ENCODE measurements around the gene ZNF862. TPM values are rescaled to one million over a fixed set of nuclear protein-coding genes. Genes with fewer than 3 reads are reported as not detected.
"Not testable (repeated sequence)": the region's sequence is repeated elsewhere in the genome, so short reads cannot be mapped to it uniquely, and the experiment has no call there.

The ZNF862 gene
- total RNA-seq, 4 donors from 2014 or later: 19.8 to 36.4 (median 23.0) TPM

DNA sequence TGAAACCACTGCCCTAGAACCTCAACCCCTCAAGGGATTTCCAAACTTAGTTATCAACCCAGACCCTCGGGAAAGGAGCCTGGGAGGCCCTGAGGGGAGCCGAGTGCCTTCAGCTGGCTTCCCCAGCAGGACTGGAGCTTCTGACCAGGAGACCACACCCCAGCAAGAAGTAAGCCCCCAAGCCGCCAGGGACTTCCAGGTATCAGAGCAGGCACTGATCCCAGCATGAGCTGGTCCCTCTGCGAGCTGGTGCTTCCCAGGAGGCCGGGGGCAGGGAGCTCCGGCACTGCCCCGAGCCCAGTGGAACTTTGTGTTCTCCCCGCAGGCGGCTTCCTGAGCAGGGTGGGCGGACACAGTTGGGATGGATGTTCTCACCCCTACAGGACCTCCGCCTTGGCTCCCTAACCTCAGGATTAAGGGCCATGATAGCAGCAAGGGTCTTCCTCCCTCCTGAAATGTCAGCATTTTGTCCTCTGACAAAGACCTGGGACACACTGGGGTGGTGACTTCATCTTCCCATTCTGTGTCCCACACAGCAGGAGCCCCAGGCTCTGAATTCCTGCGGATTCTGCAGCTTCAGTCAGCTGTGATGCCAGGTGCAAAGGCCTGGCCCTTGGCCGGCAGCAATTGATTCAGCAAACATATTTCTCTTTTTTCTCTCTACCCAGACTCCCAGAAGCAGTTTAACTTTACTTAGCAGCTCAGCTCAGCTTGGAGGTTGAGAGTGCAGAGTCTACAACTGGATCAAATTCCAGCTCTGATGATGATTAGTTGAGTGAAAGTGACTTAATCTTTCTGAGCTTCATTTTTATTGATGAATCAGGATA is 47.2 kb downstream of the ZNF862 start:
- Histone ChIP-seq H3K36me3 (no peaks in the 10 kb centered on the region), H3K27ac (no peak overlapping the region), H3K9me3 (no peaks in the 10 kb centered on the region), H3K4me3 (no peak overlapping the region), H3K27me3 (no peaks in the 10 kb centered on the region), H3K4me1 (no peaks in the 10 kb centered on the region)
- TF ChIP-seq CTCF (IDR thresholded peaks at IDR 0.05) (no peak), POLR2A (IDR thresholded peaks at IDR 0.05) (no peak)
- DNase-seq: peak in 1 of 3 donors; percentile 30

DNA sequence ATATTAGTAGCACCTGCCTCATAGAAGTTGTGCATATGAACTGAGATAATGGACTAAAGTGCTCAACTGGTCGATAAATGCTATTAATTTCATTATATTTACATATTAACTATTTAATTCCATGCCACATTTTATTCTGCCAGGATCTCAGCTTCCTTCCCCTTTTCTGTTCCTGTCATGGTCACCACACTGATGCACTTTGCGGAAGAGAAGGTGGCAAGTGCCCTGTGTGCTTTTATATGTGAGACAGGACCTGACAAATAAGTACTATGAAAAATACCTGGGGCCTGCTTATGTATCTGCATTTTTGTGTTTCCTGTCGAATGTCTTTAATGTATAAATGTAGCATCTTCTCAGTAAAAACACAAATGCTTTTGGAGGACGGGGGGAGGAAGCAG is 47.8 kb downstream of the ZNF862 start:
- H3K36me3 ChIP-seq: no peaks in the 10 kb centered on the region
- no peaks in the 10 kb centered on the region for H3K9me3 ChIP-seq
- no peak overlapping the region for H3K27ac ChIP-seq
- H3K27me3 ChIP-seq: no peaks in the 10 kb centered on the region
- DNase-seq: no peak
- no peak overlapping the region for H3K4me3 ChIP-seq
- no peak for TF ChIP-seq CTCF (IDR thresholded peaks at IDR 0.05)
- no peaks in the 10 kb centered on the region for H3K4me1 ChIP-seq

DNA sequence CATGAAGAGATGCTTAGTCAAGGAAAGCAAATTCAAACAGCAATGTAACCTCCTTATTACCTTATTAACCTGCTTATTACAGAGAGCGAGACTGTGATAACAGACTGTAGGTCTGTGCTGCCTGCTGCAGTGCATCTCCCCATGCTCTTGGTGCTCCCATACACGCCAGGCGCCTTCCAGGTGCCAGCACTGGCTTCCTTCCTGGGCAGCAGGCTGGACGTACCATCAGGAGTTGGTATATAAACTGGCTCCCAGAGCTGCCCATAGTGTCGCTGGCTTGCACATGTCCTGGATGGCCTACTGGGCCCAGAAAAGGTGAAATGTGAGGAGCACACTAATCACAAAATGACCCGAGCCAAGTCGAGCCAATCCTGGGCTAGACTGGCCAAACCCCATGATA is 49.1 kb downstream of the ZNF862 start:
- no peaks in the 10 kb centered on the region for H3K4me1 ChIP-seq
- no peaks in the 10 kb centered on the region for H3K36me3 ChIP-seq
- H3K9me3 ChIP-seq: no peaks in the 10 kb centered on the region
- no peak for DNase-seq
- no peak overlapping the region for H3K27ac ChIP-seq
- TF ChIP-seq CTCF (IDR thresholded peaks at IDR 0.05) (no peak), POLR2A (IDR thresholded peaks at IDR 0.05) (no peak)
- no peaks in the 10 kb centered on the region for H3K27me3 ChIP-seq
- no peak overlapping the region for H3K4me3 ChIP-seq

DNA sequence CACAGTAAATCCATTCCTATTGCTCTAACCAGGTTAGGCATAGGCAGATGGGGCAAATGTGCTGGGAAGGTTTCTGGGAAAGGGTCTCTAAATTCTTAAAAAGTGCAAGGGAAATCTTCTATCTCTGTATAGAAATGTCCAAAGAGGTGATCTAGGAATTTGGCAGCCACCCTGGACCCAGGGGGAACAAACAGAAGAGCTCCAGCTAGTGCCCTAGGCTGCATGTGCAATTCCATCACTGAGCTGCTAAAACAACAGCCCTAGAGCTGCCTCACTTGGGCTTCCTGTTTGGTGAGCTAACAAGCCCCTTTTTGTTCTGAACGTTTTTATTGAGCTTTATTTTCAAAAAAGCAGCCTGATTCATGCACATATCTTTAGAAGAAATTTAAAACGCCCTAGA is 52.5 kb downstream of the ZNF862 start:
- H3K4me3 ChIP-seq, H3K36me3 ChIP-seq, H3K27me3 ChIP-seq, H3K27ac ChIP-seq, DNase-seq, H3K4me1 ChIP-seq, H3K9me3 ChIP-seq: not testable (repeated sequence)

DNA sequence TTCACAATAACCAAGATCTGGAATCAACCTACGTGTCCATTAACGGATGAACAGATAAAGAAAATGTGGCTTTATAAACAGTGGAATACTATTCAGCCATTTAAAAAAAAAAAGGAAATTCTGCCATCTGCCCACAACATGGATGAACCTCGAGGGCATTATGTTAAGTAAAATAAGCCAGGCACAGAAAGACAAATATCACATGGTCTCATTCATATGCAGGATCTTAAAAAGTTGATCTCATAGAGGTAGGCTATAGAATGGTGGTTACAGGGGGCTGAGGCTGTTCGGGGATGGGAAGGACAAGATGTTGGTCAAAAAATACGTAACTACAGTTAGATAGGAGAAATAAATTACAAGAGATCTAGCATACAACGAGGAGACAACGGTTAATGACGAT is 56.8 kb downstream of the ZNF862 start:
- H3K9me3 ChIP-seq, H3K36me3 ChIP-seq, H3K27ac ChIP-seq, H3K4me3 ChIP-seq, H3K27me3 ChIP-seq, H3K4me1 ChIP-seq, DNase-seq: not testable (repeated sequence)

GRCh38 chr7:149907776-149908376 is 69.7 kb downstream of the ZNF862 start:
- DNase-seq, H3K9me3 ChIP-seq, H3K4me3 ChIP-seq, H3K27ac ChIP-seq, H3K27me3 ChIP-seq, H3K36me3 ChIP-seq, H3K4me1 ChIP-seq: not testable (repeated sequence)

DNA sequence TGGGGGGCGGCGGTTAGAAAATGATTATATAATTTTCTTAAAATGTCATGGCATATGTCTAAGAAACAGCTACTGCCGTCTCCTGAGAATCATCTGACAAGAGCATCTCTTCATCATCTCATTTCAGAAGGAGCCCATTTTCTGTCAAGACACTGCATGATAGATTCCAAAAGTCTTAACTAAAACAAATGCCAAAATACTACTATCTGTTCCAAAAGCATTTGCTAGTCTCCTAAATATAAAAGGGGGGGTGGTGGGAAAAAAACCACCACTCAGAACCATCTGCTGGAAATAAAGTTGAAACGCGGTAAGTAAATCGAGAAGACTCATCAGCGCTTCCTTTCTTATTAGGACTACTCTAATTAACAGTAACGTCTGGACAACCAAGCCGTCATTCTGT is 72.0 kb downstream of the ZNF862 start:
- H3K36me3 ChIP-seq, H3K27me3 ChIP-seq, H3K4me3 ChIP-seq, H3K9me3 ChIP-seq, DNase-seq, H3K27ac ChIP-seq, H3K4me1 ChIP-seq: not testable (repeated sequence)

- H3K4me1 ChIP-seq, H3K27me3 ChIP-seq, H3K9me3 ChIP-seq, DNase-seq, H3K36me3 ChIP-seq, H3K4me3 ChIP-seq, H3K27ac ChIP-seq: not testable (repeated sequence)
Observed at GRCh38 chr7:149912126-149912525, 74.0 kb downstream of the ZNF862 start.

Small RNAs within 50 kb of the gene (small RNA-seq; reads per million reads assigned to genes)
- 0 reads per million in 2 donors for gene AC093458.1

Other genes starting within 250 kb of the ZNF862 start
- gene ZNF467, start 64.8 kb upstream of the ZNF862 start, total RNA-seq: 1 to 10 TPM in 3 of 4 donors, under 1 TPM in 1; 0.35 to 4.7 (median 3.1) TPM
- gene ATP6V0E2, start 35.6 kb downstream of the ZNF862 start, total RNA-seq: 10 to 100 TPM in 2 of 4 donors, 1 to 10 TPM in 2; 7.6 to 17.8 (median 11.1) TPM

Measured in Peyer's patch (tissue), 4 donors.